ENCODE data around the gene PDXDC1.
"Not testable (repeated sequence)": the region's sequence is repeated elsewhere in the genome, so short reads cannot be mapped to it uniquely, and the experiment has no call there.

Gene PDXDC1

GRCh38 chr16:14975418-14976194 is 780 bp downstream of the PDXDC1 start:
- DNase-seq = peak; percentile 74

- not testable (repeated sequence) for DNase-seq
Measured at GRCh38 chr16:14976971-14977736, 2.3 kb downstream of the PDXDC1 start.

- DNase-seq = not testable (repeated sequence)
Measured at GRCh38 chr16:14978281-14978680, 3.5 kb downstream of the PDXDC1 start.

- DNase-seq = not testable (repeated sequence)
Measured at GRCh38 chr16:14978908-14979307, 4.1 kb downstream of the PDXDC1 start.

GRCh38 chr16:14981234-14981633 is 6.4 kb downstream of the PDXDC1 start:
- not testable (repeated sequence) for DNase-seq

GRCh38 chr16:14982521-14982920 is 7.7 kb downstream of the PDXDC1 start:
- not testable (repeated sequence) for DNase-seq

- not testable (repeated sequence) for DNase-seq
Measured at GRCh38 chr16:14988092-14988491, 13.3 kb downstream of the PDXDC1 start.

GRCh38 chr16:14988661-14989191 is 13.9 kb downstream of the PDXDC1 start:
- DNase-seq = not testable (repeated sequence)

GRCh38 chr16:14989291-14990281 is 14.8 kb downstream of the PDXDC1 start:
- not testable (repeated sequence) for DNase-seq

- not testable (repeated sequence) for DNase-seq
Measured at GRCh38 chr16:14993277-14994151, 18.7 kb downstream of the PDXDC1 start.

GRCh38 chr16:14996702-14997101 is 21.9 kb downstream of the PDXDC1 start:
- not testable (repeated sequence) for DNase-seq

GRCh38 chr16:14998300-14998699 is 23.5 kb downstream of the PDXDC1 start:
- DNase-seq = not testable (repeated sequence)

- DNase-seq = not testable (repeated sequence)
Measured at GRCh38 chr16:14999845-15000244, 25.0 kb downstream of the PDXDC1 start.

GRCh38 chr16:15002448-15002847 is 27.6 kb downstream of the PDXDC1 start:
- DNase-seq = not testable (repeated sequence)

- DNase-seq = not testable (repeated sequence)
Measured at GRCh38 chr16:15005357-15006132, 30.7 kb downstream of the PDXDC1 start.

- not testable (repeated sequence) for DNase-seq
Measured at GRCh38 chr16:15008647-15009046, 33.8 kb downstream of the PDXDC1 start.

GRCh38 chr16:15012941-15013340 is 38.1 kb downstream of the PDXDC1 start:
- not testable (repeated sequence) for DNase-seq

- DNase-seq = not testable (repeated sequence)
Measured at GRCh38 chr16:15015671-15016070, 40.8 kb downstream of the PDXDC1 start.

GRCh38 chr16:15016354-15016753 is 41.5 kb downstream of the PDXDC1 start:
- DNase-seq = not testable (repeated sequence)

GRCh38 chr16:15016951-15017580 is 42.2 kb downstream of the PDXDC1 start:
- DNase-seq = not testable (repeated sequence)

Data from CD4-positive, alpha-beta T cell treated with Interleukin-12 subunit alpha and Interleukin-12 subunit beta, for 1 hour (primary cell).